Esophagus squamous epithelium (tissue), 5 donors: ENCODE measurements around the gene TRIM39. TPM values are rescaled to one million over a fixed set of nuclear protein-coding genes. Genes with fewer than 3 reads are reported as not detected.
A peak's percentile ranks its signal among the peaks of the same experiment; 100 is the strongest.
"Not testable (repeated sequence)": the region's sequence is repeated elsewhere in the genome, so short reads cannot be mapped to it uniquely, and the experiment has no call there.

ENCODE experiments used
- DNase-seq: peaks from one replicate; lab custom pipeline; 2025; lab: John Stamatoyannopoulos, UW
- H3K27ac ChIP-seq, 4 donors: fragments of 200-600 bp; sonication (generic); one replicate each; pipeline ENCODE4 v1.5.1; 2016 to 2019; ENCODE audit warnings: mild to moderate bottlenecking in 1 of 4
- H3K27me3 ChIP-seq, 4 donors: fragments of 200-600 bp; sonication (generic); 1 replicate in 3 of 4; 2 replicates in 1 of 4; pipeline versions ENCODE4 v1.5.1 to v1.6.0; 2017 to 2021; ENCODE audit warnings: antibody characterized with exemption in 1 of 4
- H3K36me3 ChIP-seq, 3 donors: fragments of 200-600 bp; sonication (generic); one replicate each; pipeline ENCODE4 v1.5.1; 2016 to 2019
- H3K4me1 ChIP-seq, 3 donors: fragments of 200-600 bp; sonication (generic); one replicate each; pipeline ENCODE4 v1.5.1; 2017 to 2019
- H3K4me3 ChIP-seq, 4 donors: fragments of 200-600 bp; sonication (generic); 1 replicate in 3 of 4; 2 replicates in 1 of 4; pipeline ENCODE4 v1.5.1; 2016 to 2019; ENCODE audit warnings: mild to moderate bottlenecking in 2 of 4, moderate library complexity in 1 of 4
- H3K9me3 ChIP-seq, 3 donors: fragments of 200-600 bp; sonication (generic); one replicate each; pipeline ENCODE4 v1.5.1; 2016 to 2019
- CTCF ChIP-seq, 6 experiments: fragments of 450-650 bp in 4 of 6; fragments of 200-600 bp in 2 of 6; sonication (generic) in 2 of 6; IDR thresholded peaks; one replicate each; pipeline ENCODE4 v1.5.1; 2016 to 2019; ENCODE audit warnings: antibody characterized with exemption in 6 of 6, mild to moderate bottlenecking in 4 of 6, moderate library complexity in 4 of 6
- POLR2A ChIP-seq, 4 donors: fragments of 450-650 bp; IDR thresholded peaks; one replicate each; pipeline ENCODE4 v1.6.1; 2017; ENCODE audit warnings: antibody characterized with exemption in 4 of 4, mild to moderate bottlenecking in 4 of 4, moderate library complexity in 3 of 4
- WGBS, 2 donors: methylation state at CpG; one replicate each; pipeline ENCODE4 v1.1.5; 2018; 5-methylcytosine and 5-hydroxymethylcytosine counted together
- intact Hi-C: fragments of 100-400 bp; cut with DNase I; formaldehyde crosslinking; loops from one replicate; pipeline ENCODE4 v1.15.0; 2022
- total RNA-seq, 4 donors: library from RNA; depleted of rRNA; stranded (reverse); fragments of >200 nt; gene quantifications; one replicate each; pipeline ENCODE4 v1.1.0, GENCODE V29; 2016
- donor health status: DM: yes; HTN: yes; CAD: no.

The TRIM39 gene
- 10 to 100 TPM; 11.3 to 16.2 (median 15.1) TPM for total RNA-seq

GRCh38 chr6:30326526-30327231, at the start of gene TRIM39:
TRIM39 (plus strand) TSS chr6:30326927; CDS start chr6:30329318, 2,391 bp downstream.
- H3K4me3 ChIP-seq = peak within 1 kb of the TSS; percentile 55 to 92 (median 80)
- 0% methylated on average over 10 to 24 of the region's 90 CpGs for WGBS, 2 donors
- H3K4me1 ChIP-seq = peaks cover 16 to 71% (median 24%) of the 10 kb centered on the region in 3 donors
- no peaks in the 10 kb centered on the region for H3K27me3 ChIP-seq
- intact Hi-C loops = no loop called here
- H3K36me3 ChIP-seq = peaks cover 0 to 28% (median 10%) of the 10 kb centered on the region in 3 donors
- H3K9me3 ChIP-seq = no peaks in the 10 kb centered on the region
- H3K27ac ChIP-seq = peak within 1 kb of the TSS; percentile 91 to 99 (median 98)
- DNase-seq = peak; percentile 65
- TF ChIP-seq CTCF (IDR thresholded peaks at IDR 0.05) (no peak), POLR2A (IDR thresholded peaks at IDR 0.05) (peak in 3 of 4 donors; percentile 44 to 88 (median 88))

GRCh38 chr6:30280988-30281387, 45.7 kb upstream of the TRIM39 start:
- intact Hi-C loops = not testable (repeated sequence)

GRCh38 chr6:30282522-30282921, 44.2 kb upstream of the TRIM39 start:
- intact Hi-C loops = no loop called here
- Histone ChIP-seq H3K27ac (no peak overlapping the region), H3K4me1 (no peaks in the 10 kb centered on the region), H3K36me3 (no peaks in the 10 kb centered on the region), H3K9me3 (peaks cover 0 to 96% (median 76%) of the 10 kb centered on the region in 3 donors), H3K27me3 (no peaks in the 10 kb centered on the region), H3K4me3 (no peak overlapping the region)
- TF ChIP-seq CTCF (IDR thresholded peaks at IDR 0.05) = no peak
- DNase-seq = no peak
- WGBS, 2 donors = 85 to 100% methylated on average over 1 to 2 of the region's 2 CpGs

More at GRCh38 chr6:30280988-30281387, 45.7 kb upstream of the TRIM39 start:
- H3K27ac ChIP-seq, H3K4me3 ChIP-seq, H3K36me3 ChIP-seq, H3K4me1 ChIP-seq, H3K27me3 ChIP-seq, DNase-seq: not testable (repeated sequence)
- peaks cover 0 to 82% (median 72%) of the 10 kb centered on the region in 3 donors for H3K9me3 ChIP-seq
- WGBS, 2 donors = 81 to 100% methylated on average over 1 of the region's 1 CpG

GRCh38 chr6:30283761-30284160, 43.0 kb upstream of the TRIM39 start:
- H3K9me3 ChIP-seq = peaks cover 0 to 92% (median 70%) of the 10 kb centered on the region in 3 donors

GRCh38 chr6:30287139-30287538, 39.6 kb upstream of the TRIM39 start:
- WGBS, 2 donors = 47 to 96% methylated on average over 1 of the region's 1 CpG
- Histone ChIP-seq H3K9me3 (peaks cover 0 to 63% (median 41%) of the 10 kb centered on the region in 3 donors), H3K27me3 (no peaks in the 10 kb centered on the region), H3K4me1 (no peaks in the 10 kb centered on the region), H3K27ac (no peak overlapping the region), H3K36me3 (peaks cover 0 to 38% (median 10%) of the 10 kb centered on the region in 3 donors), H3K4me3 (no peak overlapping the region)
- intact Hi-C loops = no loop called here
- TF ChIP-seq CTCF (IDR thresholded peaks at IDR 0.05) = no peak
- TF ChIP-seq POLR2A (IDR thresholded peaks at IDR 0.05) = no peak
- no peak for DNase-seq

More at GRCh38 chr6:30283761-30284160, 43.0 kb upstream of the TRIM39 start:
- no peak for DNase-seq
- peaks cover 0 to 4% (median 2%) of the 10 kb centered on the region in 3 donors for H3K36me3 ChIP-seq
- no peaks in the 10 kb centered on the region for H3K27me3 ChIP-seq
- intact Hi-C loops = no loop called here
- 80% methylated on average over 1 of the region's 1 CpG; no CpG with 5 or more reads in 1 of the 2 donors for WGBS, 2 donors
- TF ChIP-seq CTCF (IDR thresholded peaks at IDR 0.05) (no peak), POLR2A (IDR thresholded peaks at IDR 0.05) (no peak)
- H3K27ac ChIP-seq = no peak overlapping the region
- H3K4me1 ChIP-seq = no peaks in the 10 kb centered on the region
- no peak overlapping the region for H3K4me3 ChIP-seq
